ENCODE measurements around the gene HAUS1. TPM values are rescaled to one million over a fixed set of nuclear protein-coding genes. Genes with fewer than 3 reads are reported as not detected.
A peak's percentile ranks its signal among the peaks of the same experiment; 100 is the strongest.
"Not testable (repeated sequence)": the region's sequence is repeated elsewhere in the genome, so short reads cannot be mapped to it uniquely, and the experiment has no call there.

Gene HAUS1
- total RNA-seq, 2 experiments from 2014 or later, result 57.4 to 59.2 TPM

GRCh38 chr18:46098616-46098933 lies 5.6 kb upstream of the HAUS1 start:
- ATAC-seq (no peak), DNase-seq (no peak)
- H3K27ac Mint-ChIP-seq, result peak overlapping the region; percentile 91
- no peaks in the 10 kb centered on the region for H3K9me3 Mint-ChIP-seq (ENCODE audit: low read depth)
- peaks cover 29% of the 10 kb centered on the region for H3K4me1 Mint-ChIP-seq
- CTCF ChIA-PET, result interaction anchor here (1.0 to 2.1 kb wide), 4 partner anchors 9 to 75 kb away, joined by 3 to 12 read pairs (median 4); a partner anchor contains a TSS
- H3K27me3 Mint-ChIP-seq, result no peaks in the 10 kb centered on the region
- H3K36me3 Mint-ChIP-seq, result peaks cover 16% of the 10 kb centered on the region
- peak overlapping the region; percentile 95 for H3K4me3 Mint-ChIP-seq

DNA sequence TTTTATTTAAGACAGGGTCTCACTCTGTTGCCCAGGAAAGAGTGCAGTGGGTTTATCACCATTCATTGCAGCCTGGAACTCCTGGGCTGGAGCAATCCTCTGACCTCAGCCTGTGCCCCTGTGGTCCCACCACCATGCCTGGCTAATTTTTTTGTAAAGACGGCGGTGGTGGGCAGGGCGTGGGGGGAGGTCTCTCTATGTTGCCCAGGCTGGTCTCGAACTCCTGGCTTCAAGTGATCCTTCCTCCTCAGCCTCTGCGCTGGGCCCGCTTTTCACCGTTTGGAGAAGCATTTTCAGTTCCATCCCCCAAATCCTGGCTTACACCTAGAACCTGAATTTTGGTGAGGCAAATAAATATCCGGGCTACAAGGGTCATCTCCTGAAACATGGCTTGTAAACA lies 4.7 kb upstream of the HAUS1 start:
- Mint-ChIP-seq H3K4me1 (peaks cover 31% of the 10 kb centered on the region), H3K9me3 (ENCODE audit: low read depth) (no peaks in the 10 kb centered on the region), H3K27me3 (no peaks in the 10 kb centered on the region), H3K27ac (no peak overlapping the region), H3K4me3 (no peak overlapping the region), H3K36me3 (peaks cover 13% of the 10 kb centered on the region)
- no peak for DNase-seq
- no peak for ATAC-seq
- CTCF ChIA-PET, result interaction anchor here (0.7 to 2.1 kb wide), 6 partner anchors 10 to 1280 kb away, joined by 3 to 12 read pairs (median 4); a partner anchor contains a TSS

GRCh38 chr18:46109386-46109785 lies 5.2 kb downstream of the HAUS1 start:
- Mint-ChIP-seq H3K9me3 (ENCODE audit: low read depth) (no peaks in the 10 kb centered on the region), H3K27ac (no peak overlapping the region), H3K4me3 (no peak overlapping the region), H3K4me1 (peaks cover 28% of the 10 kb centered on the region), H3K27me3 (no peaks in the 10 kb centered on the region), H3K36me3 (peaks cover 46% of the 10 kb centered on the region)
- DNase-seq (no peak), ATAC-seq (no peak)
- CTCF ChIA-PET, result interaction anchor here (0.6 to 0.7 kb wide), 2 partner anchors 37 to 38 kb away, joined by 3 read pairs; no protein-coding TSS in a partner anchor

DNA sequence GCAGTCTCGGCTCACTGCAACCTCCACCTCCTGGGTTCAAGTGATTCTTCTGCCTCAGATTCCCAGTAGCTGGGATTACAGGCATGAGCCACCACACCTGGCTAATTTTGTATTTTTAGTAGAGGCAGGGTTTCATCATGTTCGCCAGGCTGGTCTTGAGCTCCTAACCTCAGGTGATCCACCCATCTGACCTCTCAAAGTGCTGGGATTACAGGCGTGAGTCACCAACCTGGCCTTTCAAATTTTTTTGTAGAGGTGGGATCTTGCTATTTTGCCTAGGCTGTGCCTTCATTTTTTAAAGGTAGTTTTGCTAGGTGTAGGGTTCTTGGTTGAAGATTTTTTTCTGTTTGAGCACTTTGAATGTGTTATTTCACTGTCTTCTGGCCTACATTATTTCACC lies 6.2 kb downstream of the HAUS1 start:
- no peaks in the 10 kb centered on the region for H3K27me3 Mint-ChIP-seq
- peaks cover 52% of the 10 kb centered on the region for H3K36me3 Mint-ChIP-seq
- no peak overlapping the region for H3K27ac Mint-ChIP-seq
- no peaks in the 10 kb centered on the region for H3K9me3 Mint-ChIP-seq (ENCODE audit: low read depth)
- CTCF ChIA-PET, result interaction anchor here (0.6 to 1.5 kb wide), 3 partner anchors 12 to 37 kb away, joined by 3 to 4 read pairs (median 3); no protein-coding TSS in a partner anchor
- DNase-seq, result no peak
- no peak overlapping the region for H3K4me3 Mint-ChIP-seq
- no peak for ATAC-seq
- H3K4me1 Mint-ChIP-seq, result peaks cover 22% of the 10 kb centered on the region

GRCh38 chr18:46113751-46114150 lies 9.6 kb downstream of the HAUS1 start:
- Mint-ChIP-seq H3K36me3 (peaks cover 45% of the 10 kb centered on the region), H3K27ac (no peak overlapping the region), H3K27me3 (no peaks in the 10 kb centered on the region), H3K9me3 (ENCODE audit: low read depth) (no peaks in the 10 kb centered on the region), H3K4me1 (peaks cover 9% of the 10 kb centered on the region), H3K4me3 (no peak overlapping the region)
- ATAC-seq (no peak), DNase-seq (no peak)
- CTCF ChIA-PET, result interaction anchor here (0.9 to 1.2 kb wide), 2 partner anchors 9 to 35 kb away, joined by 3 to 5 read pairs; no protein-coding TSS in a partner anchor

DNA sequence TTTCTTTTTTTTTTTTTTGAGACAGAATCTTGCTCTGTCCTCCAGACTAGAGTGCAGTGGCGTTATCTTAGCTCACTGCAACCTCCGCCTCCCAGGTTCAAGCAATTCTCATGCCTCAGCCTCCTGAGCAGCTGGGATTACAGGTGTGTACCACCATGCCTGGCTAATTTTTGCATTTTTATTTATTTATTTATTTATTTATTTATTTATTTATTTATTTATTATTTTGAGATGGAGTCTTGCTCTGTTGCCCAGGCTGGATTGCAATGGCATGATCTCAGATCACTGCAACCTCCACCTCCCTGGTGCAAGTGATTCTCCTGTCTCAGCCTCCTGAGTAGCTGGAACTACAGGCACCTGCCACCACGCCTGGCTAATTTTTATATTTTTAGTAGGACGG lies 22.4 kb downstream of the HAUS1 start:
- CTCF ChIA-PET, result interaction anchor here (1.1 to 1.5 kb wide), 2 partner anchors 21 to 23 kb away, joined by 3 to 4 read pairs; no protein-coding TSS in a partner anchor
- not testable (repeated sequence) for ATAC-seq, H3K4me3 Mint-ChIP-seq

DNA sequence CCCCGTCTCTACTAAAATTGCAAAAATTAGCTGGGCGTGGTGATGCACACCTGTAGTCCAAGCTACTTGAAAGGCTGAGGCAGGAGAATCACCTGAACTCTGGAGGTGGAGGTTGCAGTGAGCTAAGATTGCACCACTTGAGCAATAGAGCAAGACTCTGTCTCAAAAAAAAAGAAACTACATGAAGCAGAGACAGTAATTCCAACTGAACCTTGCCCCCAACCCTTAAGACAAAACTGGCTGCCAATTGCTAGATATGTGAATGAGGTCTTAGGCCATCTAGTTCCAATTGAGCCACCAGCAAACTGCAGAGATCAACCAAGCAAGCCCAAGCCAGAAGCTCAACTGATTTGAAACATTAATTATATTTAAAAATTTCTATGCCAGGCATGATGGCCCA lies 25.9 kb downstream of the HAUS1 start:
- Mint-ChIP-seq H3K4me1 (no peaks in the 10 kb centered on the region), H3K4me3 (no peak overlapping the region), H3K36me3 (peaks cover 27% of the 10 kb centered on the region), H3K9me3 (ENCODE audit: low read depth) (no peaks in the 10 kb centered on the region), H3K27ac (no peak overlapping the region), H3K27me3 (no peaks in the 10 kb centered on the region)
- ATAC-seq, result no peak
- DNase-seq, result no peak
- CTCF ChIA-PET, result no interaction called here

More for the DNA sequence above, 22.4 kb downstream of the HAUS1 start:
- not testable (repeated sequence) for H3K4me1 Mint-ChIP-seq; H3K27me3 Mint-ChIP-seq; H3K9me3 Mint-ChIP-seq (ENCODE audit: low read depth); H3K27ac Mint-ChIP-seq; DNase-seq
- peaks cover 35% of the 10 kb centered on the region for H3K36me3 Mint-ChIP-seq

- DNase-seq; H3K9me3 Mint-ChIP-seq (ENCODE audit: low read depth); H3K4me1 Mint-ChIP-seq; H3K27me3 Mint-ChIP-seq; CTCF ChIA-PET; H3K4me3 Mint-ChIP-seq; H3K27ac Mint-ChIP-seq; ATAC-seq: not testable (repeated sequence)
- H3K36me3 Mint-ChIP-seq, result peaks cover 27% of the 10 kb centered on the region
Observed at GRCh38 chr18:46130549-46130948, 26.4 kb downstream of the HAUS1 start.

DNA sequence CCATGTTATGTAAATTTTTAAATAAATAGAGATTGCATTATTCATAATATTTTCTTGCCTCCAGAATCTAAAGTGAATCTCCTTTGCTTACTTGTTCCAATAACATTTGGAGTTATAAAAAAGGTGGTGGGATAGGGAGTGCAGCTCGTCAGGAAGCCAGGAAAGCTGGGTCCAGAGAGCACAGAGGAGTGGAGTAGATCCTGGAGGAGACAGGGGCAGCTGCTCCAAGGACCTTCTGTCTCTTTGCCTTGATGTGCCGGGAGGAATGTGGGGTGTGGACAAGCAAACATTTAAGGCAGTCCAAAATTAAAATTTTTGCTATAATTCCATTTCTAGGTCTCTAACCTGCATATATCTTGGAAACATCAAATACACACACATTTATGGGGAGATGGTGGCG lies 29.3 kb downstream of the HAUS1 start:
- Mint-ChIP-seq H3K27ac (no peak overlapping the region), H3K36me3 (peaks cover 14% of the 10 kb centered on the region), H3K4me3 (no peak overlapping the region), H3K4me1 (no peaks in the 10 kb centered on the region), H3K27me3 (no peaks in the 10 kb centered on the region), H3K9me3 (ENCODE audit: low read depth) (no peaks in the 10 kb centered on the region)
- CTCF ChIA-PET, result no interaction called here
- ATAC-seq (no peak), DNase-seq (peak; percentile 7)

DNA sequence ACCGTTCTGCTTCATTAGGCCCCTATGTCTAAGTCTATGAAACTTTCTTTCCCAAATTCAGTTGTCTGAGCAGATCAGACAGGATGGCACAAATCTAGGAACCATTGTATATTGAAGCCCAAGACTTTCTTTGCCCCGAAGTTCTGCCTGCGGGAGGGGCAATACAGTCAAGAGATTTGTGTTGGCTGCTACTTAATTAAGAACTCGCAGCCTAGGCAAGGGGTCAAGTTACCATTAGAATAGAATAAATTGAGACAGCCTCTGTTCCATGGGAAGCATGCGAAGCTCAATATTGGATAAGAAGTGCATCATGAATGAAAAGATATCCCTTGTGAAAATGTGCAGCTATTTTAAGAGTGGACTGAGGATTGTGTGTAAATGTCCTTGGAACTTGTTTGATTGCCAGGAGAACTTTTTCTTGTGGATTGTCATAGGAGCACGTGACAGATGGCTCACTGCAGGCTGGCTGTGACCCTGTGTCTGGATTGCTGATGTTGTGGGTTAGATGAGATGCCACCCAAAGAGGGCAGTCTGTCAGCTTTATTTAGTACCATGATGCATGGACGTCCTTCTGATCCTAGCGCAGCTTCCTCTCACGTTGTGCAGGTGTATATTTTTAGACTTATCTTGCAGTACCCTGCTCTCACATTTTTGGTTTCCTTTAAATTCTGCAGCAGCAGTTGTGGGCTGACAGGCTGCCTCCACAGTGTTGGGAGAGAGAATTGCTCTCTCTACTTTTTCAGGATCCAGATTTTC lies 30.9 kb downstream of the HAUS1 start:
- peak; percentile 33 for DNase-seq
- Mint-ChIP-seq H3K27me3 (no peaks in the 10 kb centered on the region), H3K27ac (no peak overlapping the region), H3K4me1 (no peaks in the 10 kb centered on the region), H3K4me3 (no peak overlapping the region), H3K9me3 (ENCODE audit: low read depth) (no peaks in the 10 kb centered on the region), H3K36me3 (peaks cover 4% of the 10 kb centered on the region)
- ATAC-seq, result no peak
- CTCF ChIA-PET, result interaction anchor here (1.2 to 4.1 kb wide), 2 partner anchors 13 to 38 kb away, joined by 3 to 18 read pairs; a partner anchor contains a TSS

- DNase-seq (no peak), ATAC-seq (no peak)
- Mint-ChIP-seq H3K27me3 (no peaks in the 10 kb centered on the region), H3K36me3 (no peaks in the 10 kb centered on the region), H3K9me3 (ENCODE audit: low read depth) (no peaks in the 10 kb centered on the region), H3K4me1 (no peaks in the 10 kb centered on the region), H3K27ac (no peak overlapping the region), H3K4me3 (no peak overlapping the region)
- CTCF ChIA-PET, result interaction anchor here (0.5 to 1.3 kb wide), 2 partner anchors 34 to 118 kb away, joined by 3 read pairs; a partner anchor contains a TSS
Observed at GRCh38 chr18:46140173-46140572, 36.0 kb downstream of the HAUS1 start.

GRCh38 chr18:46141199-46141598 lies 37.0 kb downstream of the HAUS1 start:
- no peak for DNase-seq
- Mint-ChIP-seq H3K9me3 (ENCODE audit: low read depth) (no peaks in the 10 kb centered on the region), H3K4me1 (no peaks in the 10 kb centered on the region), H3K36me3 (no peaks in the 10 kb centered on the region), H3K4me3 (no peak overlapping the region), H3K27me3 (no peaks in the 10 kb centered on the region), H3K27ac (no peak overlapping the region)
- CTCF ChIA-PET, result interaction anchor here (1.3 to 1.4 kb wide), 2 partner anchors 33 to 517 kb away, joined by 3 to 6 read pairs; a partner anchor contains a TSS
- no peak for ATAC-seq

DNA sequence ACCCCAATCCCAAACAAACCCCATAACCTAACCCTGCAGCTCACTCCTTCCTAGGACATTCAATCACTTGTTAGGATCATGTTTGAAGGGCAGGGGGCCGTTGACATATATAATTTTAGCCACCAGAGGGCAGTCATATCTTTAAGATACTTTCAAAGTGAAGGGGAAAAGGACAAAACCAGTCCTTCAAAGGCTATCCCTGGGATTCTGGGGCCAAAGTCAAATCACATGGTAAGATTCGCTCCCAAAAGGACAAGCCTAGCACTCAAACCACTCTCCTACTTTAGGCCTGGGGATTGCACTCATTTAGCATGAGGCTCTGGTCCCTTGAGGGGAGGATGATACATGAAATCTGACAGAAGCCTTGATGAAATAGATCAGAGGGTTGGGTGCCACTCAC lies 44.6 kb downstream of the HAUS1 start:
- CTCF ChIA-PET, result interaction anchor here (1.0 to 12.5 kb wide), 17 partner anchors 9 to 510 kb away, joined by 3 to 96 read pairs (median 5); partner anchors contain the start of gene LOXHD1
- ATAC-seq, result peak; percentile 53
- Mint-ChIP-seq H3K9me3 (ENCODE audit: low read depth) (no peaks in the 10 kb centered on the region), H3K4me3 (no peak overlapping the region), H3K27ac (no peak overlapping the region), H3K4me1 (peaks cover 28% of the 10 kb centered on the region), H3K27me3 (peaks cover 16% of the 10 kb centered on the region), H3K36me3 (peaks cover 2% of the 10 kb centered on the region)
- DNase-seq, result peak; percentile 69

DNA sequence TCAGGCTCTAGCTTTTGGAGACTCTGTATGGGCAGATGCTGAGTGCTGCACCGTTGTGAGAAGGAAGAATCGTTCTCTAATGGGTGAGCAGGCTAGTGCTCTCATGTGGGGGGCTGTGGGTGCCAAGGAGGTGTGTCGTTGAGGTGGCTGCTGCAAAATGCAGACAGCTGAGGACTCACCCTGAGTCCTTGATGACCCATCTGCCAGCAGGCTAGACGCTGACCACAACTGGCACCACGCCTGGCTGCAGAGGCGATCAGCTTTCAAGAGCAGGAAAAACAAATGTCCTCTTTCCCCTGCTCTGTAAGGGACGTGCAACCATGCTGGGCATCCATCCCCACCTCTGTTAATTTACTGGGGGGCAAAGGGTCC lies 48.2 kb downstream of the HAUS1 start:
- Mint-ChIP-seq H3K27ac (no peak overlapping the region), H3K4me1 (peaks cover 59% of the 10 kb centered on the region), H3K36me3 (peaks cover 15% of the 10 kb centered on the region), H3K4me3 (no peak overlapping the region), H3K9me3 (ENCODE audit: low read depth) (peaks cover 2% of the 10 kb centered on the region), H3K27me3 (peaks cover 35% of the 10 kb centered on the region)
- ATAC-seq (no peak), DNase-seq (no peak)
- CTCF ChIA-PET, result interaction anchor here (1.0 to 12.5 kb wide), 3 partner anchors 10 to 507 kb away, joined by 3 to 96 read pairs (median 88); partner anchors contain the start of gene LOXHD1

Measured in activated CD8-positive, alpha-beta memory T cell treated with anti-CD3 and anti-CD28 coated beads, Interleukin-2, amount 10 ng/mL, durations not matched to agents 7 days and 5 days (primary cell).